B cell (primary cell): Measurements from ENCODE around the gene RP2. TPM values are rescaled to one million over a fixed set of nuclear protein-coding genes. Genes with fewer than 3 reads are reported as not detected.

Experiments used
- ATAC-seq: fragments of 200-7000 bp; cut with Tn5 transposase; one replicate; pipeline ENCODE4 v1.10.0; 2021; ENCODE audit warnings: low read depth, mild to moderate bottlenecking, moderate number of reproducible peaks, moderate library complexity
- CTCF ChIA-PET: fragments of 350-600 bp; sonication (Branson Sonifier 250); formaldehyde crosslinking; loops from one replicate; lab custom pipeline; 2021; ENCODE audit warnings: antibody characterized with exemption, inconsistent platforms; lab: Charles Lee
- POLR2A ChIA-PET: fragments of 350-600 bp; sonication (Branson Sonifier 250); formaldehyde crosslinking; loops from one replicate; lab custom pipeline; 2021; ENCODE audit warnings: antibody characterized with exemption; lab: Charles Lee
- DNase-seq: peaks from one replicate; pipeline ENCODE4 v3.0.0; 2013
- H2AFZ ChIP-seq: 2 replicates; pipeline ENCODE4 v1.6.1; 2012; ENCODE audit warnings: mild to moderate bottlenecking, low read depth, low read length; ENCODE audit not compliant: insufficient read depth, poor library complexity, severe bottlenecking
- H3K27ac ChIP-seq, 2 donors: 1 replicate in 1 of 2; 2 replicates in 1 of 2; pipeline ENCODE4 v1.5.1; 2012 to 2013; ENCODE audit warnings: low read length in 2 of 2, mild to moderate bottlenecking in 2 of 2, moderate library complexity in 1 of 2
- H3K27me3 ChIP-seq, 4 experiments: fragments of 200-600 bp in 1 of 4; sonication (generic) in 1 of 4; replicated peaks in 1 of 4; 1 replicate in 2 of 4; 2 replicates in 2 of 4; pipeline versions ENCODE4 v1.6.1 to v1.7.0; 2013 to 2016; ENCODE audit warnings: low read length in 3 of 4, mild to moderate bottlenecking in 2 of 4, mixed read lengths in 1 of 4, moderate library complexity in 1 of 4; ENCODE audit not compliant: insufficient read depth in 4 of 4, control insufficient read depth in 3 of 4; ENCODE audit errors: control extremely low read depth in 1 of 4
- H3K36me3 ChIP-seq, 2 experiments: replicated peaks in 1 of 2; 1 replicate in 1 of 2; 2 replicates in 1 of 2; pipeline versions ENCODE4 v1.6.1 to v1.7.1; 2013; ENCODE audit warnings: low read length in 1 of 2; ENCODE audit not compliant: insufficient read depth in 2 of 2, control insufficient read depth in 1 of 2; ENCODE audit errors: control extremely low read depth in 1 of 2, extremely low read depth in 1 of 2
- H3K4me1 ChIP-seq, 2 donors: fragments of 200-600 bp in 1 of 2; sonication (generic) in 1 of 2; 1 replicate in 1 of 2; 2 replicates in 1 of 2; pipeline versions ENCODE4 v1.5.1 to v1.6.1; 2013 to 2017; ENCODE audit warnings: low read length in 2 of 2; ENCODE audit not compliant: control insufficient read depth in 2 of 2, insufficient read depth in 2 of 2
- H3K4me2 ChIP-seq: replicated peaks from 2 replicates; pipeline ENCODE3; 2012; ENCODE audit warnings: mild to moderate bottlenecking, low read depth, low read length; ENCODE audit not compliant: poor library complexity, severe bottlenecking
- H3K4me3 ChIP-seq, 5 experiments: fragments of 200-600 bp in 1 of 5; sonication (generic) in 1 of 5; 1 replicate in 3 of 5; 2 replicates in 2 of 5; pipeline versions ENCODE4 v1.5.1 to v1.7.0; 2011 to 2016; ENCODE audit warnings: low read length in 4 of 5, mild to moderate bottlenecking in 4 of 5, low read depth in 2 of 5, control low read depth in 1 of 5, moderate library complexity in 1 of 5; ENCODE audit not compliant: insufficient read depth in 1 of 5; ENCODE audit errors: control extremely low read depth in 1 of 5, extremely low read depth in 1 of 5
- H3K79me2 ChIP-seq: fragments of 200-600 bp; sonication (generic); one replicate; pipeline ENCODE4 v1.6.0; 2016; ENCODE audit warnings: low read length; ENCODE audit not compliant: control insufficient read depth, insufficient read depth
- H3K9ac ChIP-seq: fragments of 200-600 bp; sonication (generic); 2 replicates; pipeline ENCODE4 v1.6.1; 2017; ENCODE audit warnings: mild to moderate bottlenecking, low read length, moderate library complexity
- H3K9me3 ChIP-seq, 3 donors: one replicate each; pipeline versions ENCODE4 v1.6.1 to v1.7.1; 2013; ENCODE audit warnings: low read length in 2 of 3; ENCODE audit not compliant: control insufficient read depth in 2 of 3, insufficient read depth in 1 of 3; ENCODE audit errors: control extremely low read depth in 1 of 3
- H4K20me1 ChIP-seq: 2 replicates; pipeline ENCODE4 v1.6.0; 2012; ENCODE audit warnings: mild to moderate bottlenecking, low read length; ENCODE audit not compliant: insufficient read depth, control insufficient read depth, poor library complexity, severe bottlenecking
- H3K27ac Mint-ChIP-seq: one replicate; pipeline ENCODE4 v1.8.0; 2021; ENCODE audit warnings: mixed read lengths
- H3K27me3 Mint-ChIP-seq: one replicate; pipeline ENCODE4 v1.8.0; 2021; ENCODE audit warnings: mixed read lengths
- H3K4me1 Mint-ChIP-seq: one replicate; pipeline ENCODE4 v1.8.0; 2021; ENCODE audit warnings: mixed read lengths
- H3K4me3 Mint-ChIP-seq: one replicate; pipeline ENCODE4 v1.8.0; 2021; ENCODE audit warnings: mixed read lengths
- H3K9me3 Mint-ChIP-seq: one replicate; pipeline ENCODE4 v1.8.0; 2022; ENCODE audit warnings: mixed read lengths; ENCODE audit not compliant: insufficient read depth
- EZH2 ChIP-seq: IDR thresholded peaks from 2 replicates; pipeline ENCODE4 v1.6.1; 2012; ENCODE audit warnings: borderline replicate concordance, low read depth, mild to moderate bottlenecking, moderate library complexity, low read length; ENCODE audit not compliant: insufficient read depth, poor library complexity, severe bottlenecking
- intact Hi-C: fragments of 100-400 bp; cut with micrococcal nuclease; formaldehyde crosslinking; loops from one replicate; pipeline ENCODE4 v1.10.0; 2022
- polyA plus RNA-seq: library from polyadenylated mRNA; depleted of rRNA; stranded (reverse); fragments of >200 nt; gene quantifications from 2 replicates; pipeline ENCODE4 v1.2.3, GENCODE V29; 2012
- total RNA-seq, 2 donors: library from RNA; stranded (reverse); fragments of 120-200 nt in 1 of 2; gene quantifications; 1 replicate in 1 of 2; 2 replicates in 1 of 2; pipeline versions ENCODE4 v1.2.3 to v1.2.4, GENCODE V29; 2013 to 2022
- TF ChIP-seq, protein P1 (sequence below): fragments of 200-600 bp; IDR thresholded peaks from one replicate; pipeline ENCODE4 v1.8.0; 2022; ENCODE audit warnings: antibody characterized with exemption, mild to moderate bottlenecking

The RP2 gene
- total and polyA plus RNA-seq, 2 donors (not counting 1 experiment from before 2014, with no cell fraction given) = 5.5 to 14.9 TPM

DNA sequence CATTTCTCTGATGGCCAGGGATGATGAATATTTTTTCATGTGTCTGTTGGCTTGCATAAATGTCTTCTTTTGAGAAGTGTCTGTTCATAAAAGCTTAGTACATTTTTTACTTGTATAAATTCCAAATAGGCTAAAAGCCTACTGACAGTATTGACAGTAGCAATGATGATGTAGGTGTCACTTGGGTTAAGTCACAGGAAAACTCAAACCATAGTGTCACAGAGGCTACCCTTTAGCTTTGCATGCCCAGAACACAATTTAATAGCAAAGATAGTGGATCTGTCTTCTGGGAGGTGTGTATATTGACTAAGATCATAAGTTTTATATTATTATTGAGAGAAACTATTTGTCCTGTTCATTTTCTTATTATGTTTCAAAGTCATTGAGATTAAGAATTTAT, 8.1 kb downstream of the RP2 start:
- peaks cover 81% of the 10 kb centered on the region for H3K79me2 ChIP-seq
- intact Hi-C loops = no loop called here
- Mint-ChIP-seq H3K27ac (no peak overlapping the region), H3K4me1 (peaks cover 32% of the 10 kb centered on the region), H3K27me3 (no peaks in the 10 kb centered on the region), H3K4me3 (no peak overlapping the region), H3K9me3 (no peaks in the 10 kb centered on the region)
- H3K27me3 ChIP-seq = no peaks in the 10 kb centered on the region
- ChIA-PET POLR2A (no interaction called here), CTCF (no interaction called here)
- no peaks in the 10 kb centered on the region for H3K9me3 ChIP-seq
- no peak overlapping the region for H3K4me3 ChIP-seq
- no peak overlapping the region for H2AFZ ChIP-seq
- no peak overlapping the region for H3K4me2 ChIP-seq
- H3K9ac ChIP-seq = no peak overlapping the region
- H3K4me1 ChIP-seq = peaks cover 15% of the 10 kb centered on the region in 2 donors
- H3K27ac ChIP-seq = no peak overlapping the region
- H3K36me3 ChIP-seq = no peaks in the 10 kb centered on the region
- TF ChIP-seq, protein P1, sequence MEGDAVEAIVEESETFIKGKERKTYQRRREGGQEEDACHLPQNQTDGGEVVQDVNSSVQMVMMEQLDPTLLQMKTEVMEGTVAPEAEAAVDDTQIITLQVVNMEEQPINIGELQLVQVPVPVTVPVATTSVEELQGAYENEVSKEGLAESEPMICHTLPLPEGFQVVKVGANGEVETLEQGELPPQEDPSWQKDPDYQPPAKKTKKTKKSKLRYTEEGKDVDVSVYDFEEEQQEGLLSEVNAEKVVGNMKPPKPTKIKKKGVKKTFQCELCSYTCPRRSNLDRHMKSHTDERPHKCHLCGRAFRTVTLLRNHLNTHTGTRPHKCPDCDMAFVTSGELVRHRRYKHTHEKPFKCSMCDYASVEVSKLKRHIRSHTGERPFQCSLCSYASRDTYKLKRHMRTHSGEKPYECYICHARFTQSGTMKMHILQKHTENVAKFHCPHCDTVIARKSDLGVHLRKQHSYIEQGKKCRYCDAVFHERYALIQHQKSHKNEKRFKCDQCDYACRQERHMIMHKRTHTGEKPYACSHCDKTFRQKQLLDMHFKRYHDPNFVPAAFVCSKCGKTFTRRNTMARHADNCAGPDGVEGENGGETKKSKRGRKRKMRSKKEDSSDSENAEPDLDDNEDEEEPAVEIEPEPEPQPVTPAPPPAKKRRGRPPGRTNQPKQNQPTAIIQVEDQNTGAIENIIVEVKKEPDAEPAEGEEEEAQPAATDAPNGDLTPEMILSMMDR = no peak
- no peak for TF ChIP-seq EZH2
- DNase-seq = no peak
- peaks cover 11% of the 10 kb centered on the region for H4K20me1 ChIP-seq
- no peak for ATAC-seq

DNA sequence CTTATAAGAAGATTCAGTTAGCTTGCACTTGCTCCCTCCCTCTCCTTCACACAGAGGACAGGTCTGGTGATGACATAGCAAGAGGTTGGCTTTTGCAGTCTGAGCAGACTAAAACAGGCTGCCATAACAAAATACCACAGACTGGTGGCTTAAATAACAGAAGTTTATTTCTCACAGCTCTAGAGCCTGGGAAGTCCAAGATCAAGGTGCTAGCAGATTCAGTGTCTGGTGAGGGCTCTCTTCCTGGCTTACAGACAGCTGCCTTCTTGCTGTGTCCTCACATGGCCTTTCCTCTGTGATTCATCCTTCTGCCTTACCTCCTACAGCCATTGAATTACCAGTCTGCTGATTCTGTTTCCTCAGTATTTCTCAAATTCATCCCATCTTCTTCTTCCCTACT, 13.1 kb downstream of the RP2 start:
- no peaks in the 10 kb centered on the region for H3K4me1 ChIP-seq
- no peaks in the 10 kb centered on the region for H3K27me3 Mint-ChIP-seq
- ChIA-PET CTCF (no interaction called here), POLR2A (no interaction called here)
- TF ChIP-seq EZH2 = no peak
- TF ChIP-seq, protein P1 = no peak
- H3K27ac Mint-ChIP-seq = no peak overlapping the region
- no peak for ATAC-seq
- H3K36me3 ChIP-seq = peaks cover 0 to 8% of the 10 kb centered on the region in 2 experiments
- no peak overlapping the region for H3K4me2 ChIP-seq
- H3K4me3 ChIP-seq = no peak overlapping the region
- no peaks in the 10 kb centered on the region for H3K9me3 Mint-ChIP-seq
- no peak overlapping the region for H3K9ac ChIP-seq
- no peak for DNase-seq
- H3K4me3 Mint-ChIP-seq = no peak overlapping the region
- peaks cover 11% of the 10 kb centered on the region for H4K20me1 ChIP-seq
- H2AFZ ChIP-seq = no peak overlapping the region
- no peaks in the 10 kb centered on the region for H3K27me3 ChIP-seq
- H3K79me2 ChIP-seq = peaks cover 83% of the 10 kb centered on the region
- no peak overlapping the region for H3K27ac ChIP-seq
- no peaks in the 10 kb centered on the region for H3K9me3 ChIP-seq
- intact Hi-C loops = no loop called here
- peaks cover 21% of the 10 kb centered on the region for H3K4me1 Mint-ChIP-seq
